ENCODE results near the gene CMTM2. TPM values are rescaled to one million over a fixed set of nuclear protein-coding genes. Genes with fewer than 3 reads are reported as not detected.

The CMTM2 gene
- total and polyA plus RNA-seq, 2 experiments from 2014 or later: 0.60 TPM; not detected in 1

- Histone ChIP-seq H3K27ac (peak overlapping the region; percentile 92), H3K4me2 (peak overlapping the region; percentile 84), H3K9me2 (replicated peaks; ENCODE audit: insufficient read depth) (no peaks in the 10 kb centered on the region), H3K4me1 (ENCODE audit: insufficient read depth) (peaks cover 12% of the 10 kb centered on the region), H3K27me3 (no peaks in the 10 kb centered on the region), H3K79me2 (peaks cover 22% of the 10 kb centered on the region), H2AFZ (peak overlapping the region; percentile 64), H3K9me3 (ENCODE audit: low read depth) (no peaks in the 10 kb centered on the region), H3K4me3 (peak overlapping the region; percentile 95), H3K36me3 (replicated peaks; ENCODE audit: insufficient read depth, low read depth) (no peaks in the 10 kb centered on the region), H4K20me1 (ENCODE audit: insufficient read depth, poor library complexity, severe bottlenecking) (peaks cover 16% of the 10 kb centered on the region)
- 10% methylated on average over 25 of the region's 32 CpGs for WGBS (ENCODE audit: low lambda C conversion rate, missing lambda C conversion rate)
- TF ChIP-seq EZH2 (IDR thresholded peaks at IDR 0.05; ENCODE audit: borderline replicate concordance) (no peak), CTCF (IDR thresholded peaks at IDR 0.05; ENCODE audit: poor library complexity) (no peak), EZH2phosphoT487 (IDR thresholded peaks at IDR 0.05; ENCODE audit: low read depth, severe bottlenecking, unreplicated experiment) (no peak)
- DNase-seq (ENCODE audit: low spot score): peak; percentile 85
Measured at GRCh38 chr16:66603537-66604375, 24.5 kb downstream of the CMTM2 start.

GRCh38 chr16:66604376-66605176 is 25.3 kb downstream of the CMTM2 start, which contains the start of gene CMTM3:
Gene CMTM3 (plus strand): TSS chr16:66604704. CDS start chr16:66604806, 102 bp downstream.
- no peaks in the 10 kb centered on the region for H3K36me3 ChIP-seq (replicated peaks; ENCODE audit: insufficient read depth, low read depth)
- peaks cover 12% of the 10 kb centered on the region for H3K4me1 ChIP-seq (ENCODE audit: insufficient read depth)
- TF ChIP-seq EZH2 (IDR thresholded peaks at IDR 0.05; ENCODE audit: borderline replicate concordance) (no peak), EZH2phosphoT487 (IDR thresholded peaks at IDR 0.05; ENCODE audit: low read depth, severe bottlenecking, unreplicated experiment) (no peak), CTCF (IDR thresholded peaks at IDR 0.05; ENCODE audit: poor library complexity) (peak; percentile 87)
- peak within 1 kb of the TSS; percentile 95 for H3K4me3 ChIP-seq
- H3K79me2 ChIP-seq: peaks cover 31% of the 10 kb centered on the region
- H3K9me3 ChIP-seq (ENCODE audit: low read depth): no peaks in the 10 kb centered on the region
- no peaks in the 10 kb centered on the region for H3K27me3 ChIP-seq
- peak; percentile 87 for DNase-seq (ENCODE audit: low spot score)
- WGBS (ENCODE audit: low lambda C conversion rate, missing lambda C conversion rate): 3% methylated on average over 6 of the region's 96 CpGs
- H2AFZ ChIP-seq: peak within 1 kb of the TSS; percentile 85
- peaks cover 23% of the 10 kb centered on the region for H4K20me1 ChIP-seq (ENCODE audit: insufficient read depth, poor library complexity, severe bottlenecking)
- peak within 1 kb of the TSS; percentile 92 for H3K27ac ChIP-seq
- H3K4me2 ChIP-seq: peak within 1 kb of the TSS; percentile 84
- no peaks in the 10 kb centered on the region for H3K9me2 ChIP-seq (replicated peaks; ENCODE audit: insufficient read depth)

GRCh38 chr16:66605177-66605978 is 26.1 kb downstream of the CMTM2 start:
- no peaks in the 10 kb centered on the region for H3K9me2 ChIP-seq (replicated peaks; ENCODE audit: insufficient read depth)
- H3K4me2 ChIP-seq: peak overlapping the region; percentile 84
- H3K4me1 ChIP-seq (ENCODE audit: insufficient read depth): peaks cover 12% of the 10 kb centered on the region
- peak overlapping the region; percentile 85 for H2AFZ ChIP-seq
- H4K20me1 ChIP-seq (ENCODE audit: insufficient read depth, poor library complexity, severe bottlenecking): peaks cover 26% of the 10 kb centered on the region
- H3K36me3 ChIP-seq (replicated peaks; ENCODE audit: insufficient read depth, low read depth): no peaks in the 10 kb centered on the region
- peak overlapping the region; percentile 95 for H3K4me3 ChIP-seq
- H3K27me3 ChIP-seq: no peaks in the 10 kb centered on the region
- H3K79me2 ChIP-seq: peaks cover 32% of the 10 kb centered on the region
- 62% methylated on average over 2 of the region's 61 CpGs for WGBS (ENCODE audit: low lambda C conversion rate, missing lambda C conversion rate)
- DNase-seq (ENCODE audit: low spot score): peak; percentile 77
- H3K9me3 ChIP-seq (ENCODE audit: low read depth): no peaks in the 10 kb centered on the region
- TF ChIP-seq CTCF (IDR thresholded peaks at IDR 0.05; ENCODE audit: poor library complexity) (no peak), EZH2 (IDR thresholded peaks at IDR 0.05; ENCODE audit: borderline replicate concordance) (no peak)
- H3K27ac ChIP-seq: peak overlapping the region; percentile 92

Measured in hepatocyte (in vitro differentiated cells).